Activated CD4-positive, alpha-beta T cell treated with anti-CD3 and anti-CD28 coated beads, Interleukin-2, Interleukin-6, amounts not matched to agents 100 ng/mL and 50 ng/mL, durations not matched to agents 16 hours and 8 hours (primary cell): ENCODE results near the gene MRPL18.
"Not testable (repeated sequence)": the region's sequence is repeated elsewhere in the genome, so short reads cannot be mapped to it uniquely, and the experiment has no call there.

Experiments used
- DNase-seq: peaks from one replicate; pipeline ENCODE4 v3.0.0-alpha.2; 2020

The MRPL18 gene

DNA sequence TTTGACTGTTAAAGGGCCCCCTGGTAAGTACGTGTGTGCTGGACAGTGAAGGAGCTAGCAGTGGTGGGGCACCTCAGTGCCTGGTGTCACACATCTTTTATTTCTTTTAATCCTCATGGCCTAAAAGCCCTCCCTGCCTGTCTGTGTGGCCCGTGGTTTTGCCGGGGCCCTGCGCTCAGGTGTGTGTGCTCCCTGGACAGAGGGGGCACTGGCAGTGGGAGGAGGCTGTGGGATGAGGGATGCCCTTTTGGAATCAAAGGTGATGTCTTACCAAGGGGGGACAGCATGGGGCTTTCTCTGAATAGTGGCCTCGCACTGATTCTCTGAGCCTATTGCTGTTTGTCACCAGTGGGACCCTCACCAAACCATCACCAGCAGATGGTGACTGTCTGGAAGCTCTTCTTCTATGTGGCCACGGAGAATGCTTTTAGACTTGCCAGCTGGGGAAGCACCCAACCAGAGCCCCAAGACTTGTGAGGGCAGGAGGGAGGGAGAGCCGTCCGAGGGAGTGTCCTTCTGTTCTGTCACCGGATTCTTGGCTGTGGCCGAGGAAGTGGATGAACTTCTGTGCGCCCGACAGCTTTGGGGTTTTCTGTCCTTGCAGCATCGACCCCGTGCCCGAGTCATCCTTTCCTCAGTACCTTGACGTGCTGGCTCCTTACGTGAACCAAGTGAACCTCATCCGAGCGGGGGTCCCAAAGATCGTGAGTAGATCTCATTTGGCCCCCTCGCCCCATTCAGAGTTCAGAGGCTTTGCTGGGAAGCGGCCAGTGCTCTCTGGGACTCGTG lies 27.9 kb downstream of the MRPL18 start:
- no peak for DNase-seq

GRCh38 chr6:159819098-159819497 lies 28.8 kb downstream of the MRPL18 start:
- DNase-seq = no peak

DNA sequence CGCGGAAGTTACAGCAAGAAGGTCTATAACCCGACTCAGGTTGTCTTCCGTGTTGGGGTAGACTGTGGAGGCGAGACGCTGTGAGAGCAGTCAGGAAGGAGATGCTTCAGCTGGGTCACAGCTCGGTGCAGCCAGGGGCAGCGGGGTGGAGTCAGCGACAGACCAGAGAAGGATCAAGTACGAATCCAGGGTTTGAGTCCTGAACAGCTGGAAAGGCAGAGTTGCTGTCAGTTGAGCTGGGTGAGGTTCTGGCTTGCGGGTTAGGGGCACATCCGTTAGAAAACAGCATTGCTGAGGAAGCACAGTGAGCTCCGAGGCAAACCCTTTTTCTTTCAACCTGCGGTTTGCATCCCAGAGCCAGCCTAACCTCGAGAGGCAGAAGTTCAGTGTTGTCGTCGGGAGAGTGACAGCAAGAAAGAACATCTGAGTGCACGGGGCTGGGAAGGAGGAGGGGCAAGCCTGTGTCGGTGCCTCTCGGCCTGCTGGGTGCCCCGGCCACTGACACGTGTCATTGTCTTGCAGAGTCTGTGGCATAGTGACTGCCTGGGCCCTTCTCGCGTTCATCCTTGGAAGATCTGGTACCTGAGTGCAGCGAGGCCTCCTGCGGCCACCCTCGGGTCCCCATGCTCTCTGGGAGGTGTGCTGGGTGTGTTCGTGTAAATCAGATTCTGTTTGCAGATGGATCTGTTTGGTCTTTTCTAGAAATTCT lies 29.8 kb downstream of the MRPL18 start:
- DNase-seq = peak; percentile 50

- DNase-seq = no peak
These were observed 30.9 kb downstream of the MRPL18 start for GRCh38 chr6:159821122-159821521.

DNA sequence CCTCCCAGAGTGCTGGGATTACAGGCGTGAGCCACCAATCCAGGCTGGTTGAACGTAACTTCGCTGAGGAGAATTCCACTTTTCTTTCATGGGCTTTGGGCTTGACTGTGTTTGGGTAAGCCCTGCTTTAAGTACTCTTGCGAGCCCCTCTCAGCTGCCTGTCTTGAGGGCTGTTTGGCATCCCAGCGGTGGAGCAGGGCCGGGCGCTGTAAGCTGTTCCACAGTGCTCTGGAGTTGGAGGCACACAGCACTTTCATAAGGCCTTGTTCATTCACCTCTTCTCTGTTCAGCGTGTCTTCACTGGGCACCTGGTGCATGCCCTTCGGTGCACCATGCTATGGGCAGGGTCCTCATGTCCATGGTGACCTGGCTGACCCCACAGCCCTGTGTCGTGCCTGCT lies 31.5 kb downstream of the MRPL18 start:
- DNase-seq = no peak

DNA sequence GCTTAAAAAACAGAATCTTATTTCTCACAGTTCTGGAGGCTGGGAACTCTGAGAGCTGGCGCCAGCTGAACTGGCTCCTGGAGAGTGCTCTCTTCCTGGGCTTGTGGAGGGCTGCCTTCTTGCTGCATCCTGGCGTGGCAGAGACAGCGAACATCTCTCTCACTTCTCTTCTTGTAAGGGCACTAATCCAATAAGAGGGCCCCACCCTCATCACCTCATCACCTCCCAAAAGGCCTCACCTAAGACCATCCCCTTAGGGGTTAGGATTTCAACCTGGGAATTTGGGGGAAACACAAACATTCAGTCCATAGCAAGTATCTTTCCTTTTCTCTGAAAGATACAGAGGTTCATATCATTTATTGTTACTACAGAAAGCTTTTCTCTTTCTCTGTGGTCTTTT lies 33.7 kb downstream of the MRPL18 start:
- no peak for DNase-seq

DNA sequence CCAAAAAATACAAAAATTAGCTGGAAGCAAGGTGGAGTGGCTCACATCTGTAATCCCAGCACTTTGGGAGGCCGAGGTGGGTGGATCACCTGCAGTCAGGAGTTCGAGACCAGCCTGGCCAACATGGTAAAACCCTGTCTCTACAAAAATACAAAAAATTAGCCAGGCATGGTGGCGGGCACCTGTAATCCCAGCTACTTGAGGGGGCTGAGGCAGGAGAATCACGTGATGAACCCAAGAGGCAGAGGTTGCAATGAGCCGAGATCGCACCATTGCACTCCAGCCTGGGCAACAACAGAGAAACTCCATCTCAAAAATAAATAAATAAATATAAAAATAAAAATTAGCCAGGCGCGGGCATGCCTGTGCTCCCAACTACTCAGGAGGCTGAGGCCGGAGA lies 34.4 kb downstream of the MRPL18 start:
- DNase-seq = not testable (repeated sequence)

- DNase-seq = no peak
These were observed 35.7 kb downstream of the MRPL18 start for GRCh38 chr6:159826004-159826403.

GRCh38 chr6:159826968-159827647 lies 36.8 kb downstream of the MRPL18 start:
- no peak for DNase-seq

GRCh38 chr6:159828074-159828473 lies 37.8 kb downstream of the MRPL18 start:
- no peak for DNase-seq

- DNase-seq = no peak
These were observed 39.3 kb downstream of the MRPL18 start for GRCh38 chr6:159829526-159829925.

GRCh38 chr6:159830501-159831372 lies 40.5 kb downstream of the MRPL18 start:
- no peak for DNase-seq

- DNase-seq = no peak
These were observed 41.1 kb downstream of the MRPL18 start for GRCh38 chr6:159831373-159831679.

DNA sequence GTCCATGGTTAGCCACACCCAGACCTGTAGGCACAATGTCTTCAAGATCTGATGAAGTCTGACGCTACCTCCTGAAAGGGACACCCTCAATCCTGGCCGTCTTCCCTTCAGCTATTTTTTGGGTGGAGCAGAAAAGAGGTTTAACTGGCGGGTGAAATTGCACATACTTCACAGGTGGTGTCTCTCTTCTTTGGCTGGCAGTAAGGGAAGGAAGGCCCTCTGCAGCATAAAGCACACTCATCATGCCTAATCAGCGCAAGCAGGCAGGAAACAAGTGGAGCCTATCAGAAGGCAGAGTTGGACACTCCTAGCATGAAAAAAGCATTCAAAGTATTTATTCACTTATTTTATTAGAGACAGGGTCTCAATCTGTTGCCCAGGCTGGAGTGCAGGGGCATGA lies 42.7 kb downstream of the MRPL18 start:
- no peak for DNase-seq

DNA sequence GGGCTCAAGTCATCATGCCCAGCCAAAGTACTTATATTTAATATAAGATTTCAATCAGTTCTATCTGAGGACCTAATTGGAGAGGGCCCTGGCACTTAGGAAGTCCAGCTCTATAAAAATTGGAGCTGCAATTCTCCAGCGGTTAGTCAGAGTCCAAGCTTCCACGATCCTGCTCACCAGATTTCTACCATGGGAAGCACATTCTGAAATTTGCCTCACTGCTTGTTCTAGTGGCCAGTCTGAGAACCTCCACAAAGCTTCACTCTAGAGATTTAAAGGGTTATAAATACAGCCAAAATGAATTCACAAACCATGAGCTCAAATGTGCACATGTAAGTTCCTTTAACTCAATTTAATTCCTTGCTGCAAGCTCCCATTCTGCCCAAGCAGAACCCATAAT lies 43.3 kb downstream of the MRPL18 start:
- DNase-seq = no peak

- DNase-seq = no peak
These were observed 43.8 kb downstream of the MRPL18 start for GRCh38 chr6:159833997-159834603.

DNA sequence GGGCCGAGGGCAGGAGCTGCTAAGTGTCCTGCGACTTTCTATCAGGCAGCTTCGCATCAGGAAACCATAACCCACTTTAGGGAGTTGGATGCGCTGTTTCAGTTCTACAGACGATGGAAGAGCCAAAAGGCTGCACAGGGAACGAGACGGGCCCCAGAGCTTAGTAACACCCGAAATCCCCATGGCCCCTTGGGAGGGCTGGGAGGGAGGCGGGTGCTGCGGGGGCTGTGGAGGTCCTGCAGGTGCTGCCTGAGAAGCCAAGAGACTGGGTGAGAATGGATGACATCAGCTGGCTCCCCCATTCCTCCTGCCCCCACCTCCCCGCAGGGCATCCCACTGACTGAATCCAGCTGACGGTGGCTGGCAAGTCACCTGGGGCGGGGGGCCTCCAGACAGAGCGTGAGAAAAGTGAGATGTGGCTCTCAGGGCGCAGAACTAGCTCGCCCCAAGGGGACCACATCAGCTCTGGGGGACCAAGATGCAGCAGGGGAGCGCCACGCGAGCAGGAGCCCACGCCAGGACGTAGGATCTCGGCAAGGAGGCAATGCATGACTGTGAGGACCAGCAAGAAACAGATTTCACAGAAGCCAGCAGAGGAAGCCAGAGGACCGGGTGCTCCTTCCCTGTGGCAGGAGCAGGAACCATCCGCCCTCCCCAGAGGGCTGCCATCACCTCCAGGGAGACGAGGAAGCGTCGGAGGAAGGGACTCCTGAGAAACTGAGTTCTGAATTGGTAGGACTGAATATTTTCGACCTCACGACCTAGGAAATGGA lies 46.6 kb downstream of the MRPL18 start:
- no peak for DNase-seq

DNA sequence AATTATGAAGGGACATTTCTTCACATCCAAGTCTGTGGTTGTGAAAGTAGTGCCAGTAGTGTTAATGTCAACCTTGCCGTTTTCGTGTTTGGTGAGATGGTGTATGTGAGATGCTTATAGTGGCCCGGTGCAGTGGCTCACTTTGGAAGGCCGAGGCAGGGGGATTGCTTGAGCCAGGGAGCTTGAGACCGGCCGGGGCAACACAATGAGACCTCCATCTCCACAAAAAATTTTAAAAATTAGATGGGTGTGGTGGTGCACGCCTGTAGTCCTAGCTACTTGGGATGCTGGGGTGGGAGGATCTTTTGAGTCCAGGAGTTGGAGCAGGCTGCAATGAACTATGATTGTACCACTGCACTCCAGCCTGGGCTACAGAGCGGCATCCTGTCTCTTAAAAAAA lies 47.2 kb downstream of the MRPL18 start:
- DNase-seq = no peak

GRCh38 chr6:159838020-159838744 lies 47.9 kb downstream of the MRPL18 start:
- no peak for DNase-seq

DNA sequence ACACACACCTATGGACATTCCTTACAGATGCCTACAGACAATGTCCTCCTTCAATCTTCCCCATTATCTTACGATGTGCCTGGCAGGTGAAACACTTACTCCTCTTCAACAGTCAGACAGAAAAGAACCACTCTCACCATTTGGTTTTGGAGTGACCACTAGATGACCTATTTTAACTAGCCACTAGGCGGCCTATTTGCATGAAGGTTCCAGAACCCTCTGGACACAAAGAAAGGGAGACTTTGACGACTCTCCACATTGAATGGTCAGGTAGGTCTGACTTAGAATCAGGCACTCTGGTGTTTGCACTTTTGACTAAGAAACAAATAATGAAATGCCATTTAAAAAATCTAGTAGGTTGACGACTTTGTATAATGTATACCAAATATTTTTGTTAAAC lies 51.8 kb downstream of the MRPL18 start:
- DNase-seq = no peak
